ENCODE measurements around the gene TAS2R42. TPM values are rescaled to one million over a fixed set of nuclear protein-coding genes. Genes with fewer than 3 reads are reported as not detected.

TAS2R42 gene
- polyA plus RNA-seq, 3 donors, result 0.33 TPM; not detected in 2

- no peak for DNase-seq
Measured at GRCh38 chr12:11147420-11147819, 39.3 kb downstream of the TAS2R42 start.

- DNase-seq, result no peak
Measured at GRCh38 chr12:11144297-11144696, 42.4 kb downstream of the TAS2R42 start.

- no peak for DNase-seq
Measured at GRCh38 chr12:11143352-11143751, 43.4 kb downstream of the TAS2R42 start.

GRCh38 chr12:11136075-11136474 lies 50.7 kb downstream of the TAS2R42 start:
- DNase-seq, result no peak

Other genes starting within 250 kb of the TAS2R42 start
- gene TAS2R14, start 247.7 kb downstream of the TAS2R42 start, polyA plus RNA-seq (ENCODE audit: insufficient read length in 3 of 3), result 1 to 10 TPM; 2.6 to 5.3 (median 5.1) TPM
- gene TAS2R50, start 200.0 kb downstream of the TAS2R42 start, polyA plus RNA-seq (ENCODE audit: insufficient read length in 3 of 3), result under 1 TPM; 0.09 to 0.24 (median 0.18) TPM
- 1 to 10 TPM in 2 of 3 donors, under 1 TPM in 1; 0.85 to 2.8 (median 2.5) TPM for gene TAS2R20, start 188.6 kb downstream of the TAS2R42 start, polyA plus RNA-seq (ENCODE audit: insufficient read length in 3 of 3)
- gene TAS2R19, start 164.3 kb downstream of the TAS2R42 start, polyA plus RNA-seq (ENCODE audit: insufficient read length in 3 of 3), result 1 to 10 TPM; 1.4 to 1.6 (median 1.5) TPM
- 1 to 10 TPM in 2 of 3 donors, under 1 TPM in 1; 0.88 to 2.0 (median 2.0) TPM for gene TAS2R31, start 155.5 kb downstream of the TAS2R42 start, polyA plus RNA-seq (ENCODE audit: insufficient read length in 3 of 3)
- under 1 TPM in 2 of 3 donors, not detected in 1; 0.14 to 0.19 TPM for gene TAS2R46, start 124.6 kb downstream of the TAS2R42 start, polyA plus RNA-seq (ENCODE audit: insufficient read length in 3 of 3)
- gene TAS2R43, start 94.6 kb downstream of the TAS2R42 start, polyA plus RNA-seq (ENCODE audit: insufficient read length in 3 of 3), result under 1 TPM; 0.30 to 0.65 (median 0.33) TPM
- gene TAS2R30, start 52.3 kb downstream of the TAS2R42 start, polyA plus RNA-seq (ENCODE audit: insufficient read length in 3 of 3), result under 1 TPM; 0.16 to 0.22 (median 0.22) TPM
- 10 to 100 TPM; 16.9 to 18.0 (median 17.3) TPM for gene SMIM10L1, start 15.7 kb downstream of the TAS2R42 start, polyA plus RNA-seq (ENCODE audit: insufficient read length in 3 of 3)
- gene PRB3, start 82.8 kb upstream of the TAS2R42 start, polyA plus RNA-seq (ENCODE audit: insufficient read length in 3 of 3), result under 1 TPM in 2 of 3 donors, not detected in 1; 0.13 to 0.19 TPM
- not detected for gene PRB4, start 123.5 kb upstream of the TAS2R42 start, polyA plus RNA-seq (ENCODE audit: insufficient read length in 3 of 3)
- under 1 TPM in 1 of 3 donors, not detected in 2; 0.64 TPM for gene PRB2, start 208.6 kb upstream of the TAS2R42 start, polyA plus RNA-seq (ENCODE audit: insufficient read length in 3 of 3)